Tibial nerve (tissue), 4 donors: ENCODE data around the gene ARHGAP44.

Experiments
- EP300 ChIP-seq, 2 donors: sonication (generic); formaldehyde crosslinking; IDR thresholded peaks; one replicate each; pipeline ENCODE4 v1.6.1; 2017; ENCODE audit warnings: antibody characterized with exemption in 2 of 2, mild to moderate bottlenecking in 1 of 2
- POLR2A ChIP-seq, 2 donors: fragments of 450-650 bp; IDR thresholded peaks; one replicate each; pipeline ENCODE4 v1.6.1; 2017; ENCODE audit warnings: antibody characterized with exemption in 2 of 2, mild to moderate bottlenecking in 2 of 2, moderate library complexity in 2 of 2
- TF ChIP-seq, protein P1 (sequence below), 5 experiments: fragments of 200-600 bp in 3 of 5; fragments of 450-650 bp in 2 of 5; sonication (generic) in 3 of 5; IDR thresholded peaks; one replicate each; pipeline ENCODE4 v1.5.1; 2016 to 2019; ENCODE audit warnings: antibody characterized with exemption in 5 of 5, mild to moderate bottlenecking in 3 of 5, moderate library complexity in 2 of 5

DNA sequence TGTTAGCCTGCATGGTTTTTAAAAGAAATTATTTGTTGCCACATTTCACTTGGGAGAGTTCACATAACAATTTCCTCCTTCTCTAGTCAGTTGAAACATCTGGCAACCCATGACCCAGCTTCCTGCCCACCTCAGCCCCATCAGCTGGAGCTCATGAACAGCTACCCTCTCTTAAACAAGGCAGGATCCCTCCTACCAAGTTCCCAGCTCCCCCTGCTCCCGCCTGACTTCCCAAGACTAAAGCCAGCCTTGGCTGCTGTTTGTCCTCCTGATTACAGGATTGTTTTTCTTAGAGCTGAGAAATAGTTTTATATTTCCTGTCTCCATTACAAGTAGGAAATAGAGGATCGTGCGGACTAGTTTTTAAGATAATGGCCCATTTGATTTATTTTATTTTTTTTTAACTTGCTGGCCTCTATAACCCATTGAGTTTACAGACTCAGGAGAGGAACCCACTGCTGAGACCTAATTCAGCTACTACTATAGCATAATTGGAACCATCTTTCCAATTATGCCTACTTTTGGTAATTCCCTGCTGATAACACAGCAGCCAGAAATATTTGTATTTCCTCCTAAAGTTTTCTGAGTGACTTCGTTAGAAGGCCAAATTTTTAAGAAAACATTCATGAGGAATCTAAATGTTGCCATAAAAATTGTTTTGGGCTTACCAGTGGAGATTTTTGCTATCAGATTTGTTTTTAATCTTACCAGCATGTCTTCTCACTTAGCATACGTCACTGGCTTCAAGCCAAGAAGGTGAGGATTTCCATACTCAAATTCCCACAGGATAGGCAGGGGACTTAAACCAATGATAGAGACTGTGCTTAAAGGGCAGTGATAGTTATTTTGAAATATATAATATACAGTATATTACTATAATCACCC lies 138.5 kb downstream of the ARHGAP44 start:
- TF ChIP-seq, protein P1, sequence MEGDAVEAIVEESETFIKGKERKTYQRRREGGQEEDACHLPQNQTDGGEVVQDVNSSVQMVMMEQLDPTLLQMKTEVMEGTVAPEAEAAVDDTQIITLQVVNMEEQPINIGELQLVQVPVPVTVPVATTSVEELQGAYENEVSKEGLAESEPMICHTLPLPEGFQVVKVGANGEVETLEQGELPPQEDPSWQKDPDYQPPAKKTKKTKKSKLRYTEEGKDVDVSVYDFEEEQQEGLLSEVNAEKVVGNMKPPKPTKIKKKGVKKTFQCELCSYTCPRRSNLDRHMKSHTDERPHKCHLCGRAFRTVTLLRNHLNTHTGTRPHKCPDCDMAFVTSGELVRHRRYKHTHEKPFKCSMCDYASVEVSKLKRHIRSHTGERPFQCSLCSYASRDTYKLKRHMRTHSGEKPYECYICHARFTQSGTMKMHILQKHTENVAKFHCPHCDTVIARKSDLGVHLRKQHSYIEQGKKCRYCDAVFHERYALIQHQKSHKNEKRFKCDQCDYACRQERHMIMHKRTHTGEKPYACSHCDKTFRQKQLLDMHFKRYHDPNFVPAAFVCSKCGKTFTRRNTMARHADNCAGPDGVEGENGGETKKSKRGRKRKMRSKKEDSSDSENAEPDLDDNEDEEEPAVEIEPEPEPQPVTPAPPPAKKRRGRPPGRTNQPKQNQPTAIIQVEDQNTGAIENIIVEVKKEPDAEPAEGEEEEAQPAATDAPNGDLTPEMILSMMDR (IDR thresholded peaks at IDR 0.05): no peak
- TF ChIP-seq POLR2A (IDR thresholded peaks at IDR 0.05) (no peak), EP300 (IDR thresholded peaks at IDR 0.05) (no peak)
